GM12801 (cell line): ENCODE results near the gene TTN.

Experiments used
- CTCF ChIP-seq: IDR thresholded peaks from one replicate; pipeline ENCODE4 v1.5.1; 2011; ENCODE audit warnings: control low read depth; ENCODE audit not compliant: insufficient read length; ENCODE audit errors: extremely low read depth

TTN gene

GRCh38 chr2:178496049-178496448, 311.2 kb downstream of the TTN start:
- TF ChIP-seq CTCF, result no peak

GRCh38 chr2:178491612-178492011, 315.6 kb downstream of the TTN start:
- TF ChIP-seq CTCF, result no peak

- TF ChIP-seq CTCF, result no peak
Observed at GRCh38 chr2:178485356-178485755, 321.9 kb downstream of the TTN start.

GRCh38 chr2:178484245-178485041, 322.8 kb downstream of the TTN start:
- no peak for TF ChIP-seq CTCF

GRCh38 chr2:178482437-178482836, 324.8 kb downstream of the TTN start:
- no peak for TF ChIP-seq CTCF

GRCh38 chr2:178480227-178481181, 326.7 kb downstream of the TTN start, which contains the start of gene PLEKHA3:
TSS of gene PLEKHA3 (plus strand) at chr2:178480457. CDS start at chr2:178480870, 413 bp downstream.
- TF ChIP-seq CTCF, result no peak

- no peak for TF ChIP-seq CTCF
Observed at GRCh38 chr2:178479758-178480226, 327.4 kb downstream of the TTN start.
